Lower lobe of right lung (tissue), 2 donors: ENCODE results near the gene CIB1. TPM values are rescaled to one million over a fixed set of nuclear protein-coding genes. Genes with fewer than 3 reads are reported as not detected.

Experiments
- ATAC-seq, 2 donors: fragments of 200-7000 bp; cut with Tn5 transposase; one replicate each; pipeline ENCODE4 v1.9.1; 2020 to 2022; ENCODE audit warnings: mild to moderate bottlenecking in 2 of 2, moderate library complexity in 2 of 2
- DNase-seq: peaks from one replicate; pipeline ENCODE4 v3.0.0-alpha.2; 2020
- H3K27ac ChIP-seq: fragments of 200-600 bp; one replicate; pipeline ENCODE4 v1.8.0; 2022
- H3K27me3 ChIP-seq: fragments of 200-600 bp; one replicate; pipeline ENCODE4 v1.8.0; 2022; ENCODE audit warnings: low read depth
- H3K36me3 ChIP-seq: fragments of 200-600 bp; one replicate; pipeline ENCODE4 v1.8.0; 2022; ENCODE audit warnings: mild to moderate bottlenecking
- H3K4me1 ChIP-seq: fragments of 200-600 bp; one replicate; pipeline ENCODE4 v1.8.0; 2022
- H3K4me3 ChIP-seq: fragments of 200-600 bp; one replicate; pipeline ENCODE4 v1.8.0; 2022; ENCODE audit warnings: mild to moderate bottlenecking
- H3K9me3 ChIP-seq: fragments of 200-600 bp; one replicate; pipeline ENCODE4 v1.8.0; 2022
- CTCF ChIP-seq: fragments of 200-600 bp; IDR thresholded peaks from one replicate; pipeline ENCODE4 v1.8.0; 2022; ENCODE audit warnings: antibody characterized with exemption, mild to moderate bottlenecking
- intact Hi-C: fragments of 100-400 bp; cut with DNase I; formaldehyde crosslinking; loops from one replicate; pipeline ENCODE4 v1.11.0; 2022
- total RNA-seq: library from RNA; stranded (reverse); fragmentation: NEBNext Ultra II Directional; extraction: Animal tissue kit (Norgen Biotek cat#: 25700); gene quantifications from one replicate; pipeline ENCODE4 v1.2.1, GENCODE V29; 2021
- donor health status: DM: no; HTN: yes; CAD: no; lungs with severe emphysema.

Gene CIB1
- total RNA-seq, 1 donor from 2014 or later, result 80.8 TPM

GRCh38 chr15:90219421-90220141, 14.2 kb downstream of the CIB1 start:
- peak; percentile 69 for DNase-seq
- TF ChIP-seq CTCF, result peak; percentile 69
- H3K27me3 ChIP-seq, result no peaks in the 10 kb centered on the region
- intact Hi-C loops, result no loop called here
- H3K36me3 ChIP-seq, result peaks cover 59% of the 10 kb centered on the region
- H3K4me3 ChIP-seq, result no peak overlapping the region
- H3K27ac ChIP-seq, result no peak overlapping the region
- H3K4me1 ChIP-seq, result peaks cover 18% of the 10 kb centered on the region
- peak; percentile 64 to 65 for ATAC-seq
- H3K9me3 ChIP-seq, result no peaks in the 10 kb centered on the region

- no peaks in the 10 kb centered on the region for H3K27me3 ChIP-seq
- H3K36me3 ChIP-seq, result peaks cover 42% of the 10 kb centered on the region
- no peaks in the 10 kb centered on the region for H3K9me3 ChIP-seq
- TF ChIP-seq CTCF, result no peak
- intact Hi-C loops, result no loop called here
- no peak for ATAC-seq
- no peak overlapping the region for H3K4me3 ChIP-seq
- no peak for DNase-seq
- peaks cover 32% of the 10 kb centered on the region for H3K4me1 ChIP-seq
- no peak overlapping the region for H3K27ac ChIP-seq
Measured at GRCh38 chr15:90217671-90218394, 15.9 kb downstream of the CIB1 start.

GRCh38 chr15:90214553-90215196, 19.1 kb downstream of the CIB1 start:
- Histone ChIP-seq H3K4me1 (peaks cover 48% of the 10 kb centered on the region), H3K36me3 (peaks cover 24% of the 10 kb centered on the region), H3K27me3 (no peaks in the 10 kb centered on the region), H3K27ac (no peak overlapping the region), H3K9me3 (no peaks in the 10 kb centered on the region), H3K4me3 (no peak overlapping the region)
- peak; percentile 22 for TF ChIP-seq CTCF
- ATAC-seq (no peak), DNase-seq (no peak)
- intact Hi-C loops, result no loop called here

- no peaks in the 10 kb centered on the region for H3K27me3 ChIP-seq
- H3K4me3 ChIP-seq, result no peak overlapping the region
- H3K9me3 ChIP-seq, result no peaks in the 10 kb centered on the region
- H3K36me3 ChIP-seq, result peaks cover 24% of the 10 kb centered on the region
- DNase-seq (no peak), ATAC-seq (peak; percentile 5 to 45)
- H3K4me1 ChIP-seq, result peaks cover 48% of the 10 kb centered on the region
- peak overlapping the region; percentile 58 for H3K27ac ChIP-seq
- TF ChIP-seq CTCF, result no peak
- intact Hi-C loops, result no loop called here
Measured at GRCh38 chr15:90213818-90214204, 19.9 kb downstream of the CIB1 start.

- no peak for TF ChIP-seq CTCF
- no peak for DNase-seq
- H3K27ac ChIP-seq, result peak overlapping the region; percentile 58
- H3K4me1 ChIP-seq, result peaks cover 48% of the 10 kb centered on the region
- no peaks in the 10 kb centered on the region for H3K9me3 ChIP-seq
- no peak overlapping the region for H3K4me3 ChIP-seq
- no peaks in the 10 kb centered on the region for H3K27me3 ChIP-seq
- peaks cover 20% of the 10 kb centered on the region for H3K36me3 ChIP-seq
- ATAC-seq, result peak; percentile 81 to 86
- intact Hi-C loops, result no loop called here
Measured at GRCh38 chr15:90213122-90213817, 20.5 kb downstream of the CIB1 start.
